OCI-LY1 (cell line): ENCODE measurements around the gene TPTE.

Source experiments
- CTCF ChIP-seq: fragments of 200-600 bp; sonication (generic), shearing (Covaris generic); IDR thresholded peaks from 2 replicates; pipeline ENCODE4 v1.5.1; 2017; ENCODE audit warnings: mild to moderate bottlenecking, antibody characterized with exemption, low read length, moderate library complexity, mixed read lengths
- EZH2 ChIP-seq: fragments of 200-600 bp; sonication (generic), shearing (Covaris generic); IDR thresholded peaks from 2 replicates; pipeline ENCODE4 v1.8.0; 2017; ENCODE audit warnings: borderline replicate concordance, mixed run types, mild to moderate bottlenecking, antibody characterized with exemption, low read length, moderate library complexity, mixed read lengths

GRCh38 chr21:10575311-10575667, 53.9 kb downstream of the TPTE start:
- no peak for TF ChIP-seq CTCF
- TF ChIP-seq EZH2, result no peak
